Measurements from ENCODE around the gene DSCAM. TPM values are rescaled to one million over a fixed set of nuclear protein-coding genes. Genes with fewer than 3 reads are reported as not detected.

The DSCAM gene
- total RNA-seq, 1 donor from 2014 or later: not detected

DNA sequence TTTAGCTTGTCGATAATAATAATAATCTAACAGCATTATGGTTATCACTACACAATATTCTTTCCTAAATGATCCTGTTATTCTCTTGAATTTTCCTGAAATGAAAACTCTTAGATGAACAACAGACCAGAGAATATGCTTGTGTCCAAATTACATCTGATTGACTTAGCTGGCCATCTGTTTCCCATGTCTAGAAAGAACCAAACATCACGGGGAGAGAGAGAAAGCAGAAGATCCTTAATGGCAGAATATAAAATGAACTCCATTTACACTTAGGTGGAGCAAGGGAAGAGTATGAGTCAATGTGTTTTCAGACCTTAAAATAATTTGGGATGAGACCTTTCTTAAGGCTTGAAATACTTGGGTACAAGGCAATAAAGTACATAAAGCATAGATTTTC lies 162.2 kb downstream of the DSCAM start:
- Mint-ChIP-seq H3K9me3 (peaks cover 3% of the 10 kb centered on the region), H3K4me3 (no peak overlapping the region)

DNA sequence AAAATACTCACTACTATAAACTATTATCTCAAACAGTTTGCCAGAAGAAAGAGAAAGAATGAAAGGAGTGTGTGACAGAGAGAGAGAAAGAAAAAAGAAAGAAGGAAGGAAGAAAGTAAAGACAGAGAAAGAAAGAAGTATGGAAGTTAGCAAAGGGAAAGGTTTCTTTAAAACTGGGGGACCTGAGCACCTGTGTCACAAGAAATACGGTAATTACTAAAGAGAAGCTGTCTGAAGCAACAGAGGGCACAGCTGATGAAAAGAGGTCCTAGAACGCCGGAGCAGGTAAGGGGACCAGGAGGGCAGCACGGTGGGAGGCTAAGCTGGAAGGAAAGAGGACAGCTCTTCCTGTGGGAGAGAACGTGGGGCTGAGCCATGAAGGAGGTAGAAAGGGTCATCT lies 163.6 kb downstream of the DSCAM start:
- Mint-ChIP-seq H3K27me3 (ENCODE audit: insufficient read depth, low read depth) (peaks cover 6% of the 10 kb centered on the region), H3K9me3 (peaks cover 3% of the 10 kb centered on the region), H3K4me3 (no peak overlapping the region), H3K27ac (no peak overlapping the region), H3K36me3 (no peaks in the 10 kb centered on the region), H3K4me1 (peaks cover 27% of the 10 kb centered on the region)
- no peaks in the 10 kb centered on the region for H3K79me2 ChIP-seq (ENCODE audit: low read depth)
- no peaks in the 10 kb centered on the region for H3K36me3 ChIP-seq
- no peak overlapping the region for H3K9ac ChIP-seq
- H3K27me3 ChIP-seq: no peaks in the 10 kb centered on the region
- no peak overlapping the region for H3K4me2 ChIP-seq
- H3K4me1 ChIP-seq: peaks cover 34% of the 10 kb centered on the region
- no peaks in the 10 kb centered on the region for H4K20me1 ChIP-seq (ENCODE audit: low read depth)
- H3K9me3 ChIP-seq (ENCODE audit: low read depth): no peaks in the 10 kb centered on the region
- H2AFZ ChIP-seq (replicated peaks): no peak overlapping the region
- TF ChIP-seq, protein P1, sequence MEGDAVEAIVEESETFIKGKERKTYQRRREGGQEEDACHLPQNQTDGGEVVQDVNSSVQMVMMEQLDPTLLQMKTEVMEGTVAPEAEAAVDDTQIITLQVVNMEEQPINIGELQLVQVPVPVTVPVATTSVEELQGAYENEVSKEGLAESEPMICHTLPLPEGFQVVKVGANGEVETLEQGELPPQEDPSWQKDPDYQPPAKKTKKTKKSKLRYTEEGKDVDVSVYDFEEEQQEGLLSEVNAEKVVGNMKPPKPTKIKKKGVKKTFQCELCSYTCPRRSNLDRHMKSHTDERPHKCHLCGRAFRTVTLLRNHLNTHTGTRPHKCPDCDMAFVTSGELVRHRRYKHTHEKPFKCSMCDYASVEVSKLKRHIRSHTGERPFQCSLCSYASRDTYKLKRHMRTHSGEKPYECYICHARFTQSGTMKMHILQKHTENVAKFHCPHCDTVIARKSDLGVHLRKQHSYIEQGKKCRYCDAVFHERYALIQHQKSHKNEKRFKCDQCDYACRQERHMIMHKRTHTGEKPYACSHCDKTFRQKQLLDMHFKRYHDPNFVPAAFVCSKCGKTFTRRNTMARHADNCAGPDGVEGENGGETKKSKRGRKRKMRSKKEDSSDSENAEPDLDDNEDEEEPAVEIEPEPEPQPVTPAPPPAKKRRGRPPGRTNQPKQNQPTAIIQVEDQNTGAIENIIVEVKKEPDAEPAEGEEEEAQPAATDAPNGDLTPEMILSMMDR (IDR thresholded peaks at IDR 0.05): no peak
- TF ChIP-seq EZH2 (IDR thresholded peaks at IDR 0.05) (no peak), EZH2phosphoT487 (IDR thresholded peaks at IDR 0.05) (no peak)
- H3F3A ChIP-seq (ENCODE audit: low read depth): peaks cover 17% of the 10 kb centered on the region
- DNase-seq (ENCODE audit: low spot score): no peak
- H3K4me3 ChIP-seq: no peak overlapping the region
- H3K27ac ChIP-seq: no peak overlapping the region

More for the DNA sequence above, 162.2 kb downstream of the DSCAM start:
- no peaks in the 10 kb centered on the region for H3K9me3 ChIP-seq (ENCODE audit: low read depth)
- Mint-ChIP-seq H3K4me1 (peaks cover 36% of the 10 kb centered on the region), H3K27me3 (ENCODE audit: insufficient read depth, low read depth) (peaks cover 6% of the 10 kb centered on the region), H3K36me3 (no peaks in the 10 kb centered on the region), H3K27ac (no peak overlapping the region)
- H4K20me1 ChIP-seq (ENCODE audit: low read depth): no peaks in the 10 kb centered on the region
- peaks cover 17% of the 10 kb centered on the region for H3F3A ChIP-seq (ENCODE audit: low read depth)
- H3K4me3 ChIP-seq: no peak overlapping the region
- H3K27me3 ChIP-seq: no peaks in the 10 kb centered on the region
- H3K9ac ChIP-seq: no peak overlapping the region
- no peak for DNase-seq (ENCODE audit: low spot score)
- no peak overlapping the region for H3K4me2 ChIP-seq
- H3K27ac ChIP-seq: no peak overlapping the region
- H2AFZ ChIP-seq (replicated peaks): no peak overlapping the region
- H3K79me2 ChIP-seq (ENCODE audit: low read depth): no peaks in the 10 kb centered on the region
- no peaks in the 10 kb centered on the region for H3K36me3 ChIP-seq
- TF ChIP-seq EZH2 (IDR thresholded peaks at IDR 0.05): no peak
- no peak for TF ChIP-seq EZH2phosphoT487 (IDR thresholded peaks at IDR 0.05)
- TF ChIP-seq, protein P1 (IDR thresholded peaks at IDR 0.05): no peak
- peaks cover 35% of the 10 kb centered on the region for H3K4me1 ChIP-seq

DNA sequence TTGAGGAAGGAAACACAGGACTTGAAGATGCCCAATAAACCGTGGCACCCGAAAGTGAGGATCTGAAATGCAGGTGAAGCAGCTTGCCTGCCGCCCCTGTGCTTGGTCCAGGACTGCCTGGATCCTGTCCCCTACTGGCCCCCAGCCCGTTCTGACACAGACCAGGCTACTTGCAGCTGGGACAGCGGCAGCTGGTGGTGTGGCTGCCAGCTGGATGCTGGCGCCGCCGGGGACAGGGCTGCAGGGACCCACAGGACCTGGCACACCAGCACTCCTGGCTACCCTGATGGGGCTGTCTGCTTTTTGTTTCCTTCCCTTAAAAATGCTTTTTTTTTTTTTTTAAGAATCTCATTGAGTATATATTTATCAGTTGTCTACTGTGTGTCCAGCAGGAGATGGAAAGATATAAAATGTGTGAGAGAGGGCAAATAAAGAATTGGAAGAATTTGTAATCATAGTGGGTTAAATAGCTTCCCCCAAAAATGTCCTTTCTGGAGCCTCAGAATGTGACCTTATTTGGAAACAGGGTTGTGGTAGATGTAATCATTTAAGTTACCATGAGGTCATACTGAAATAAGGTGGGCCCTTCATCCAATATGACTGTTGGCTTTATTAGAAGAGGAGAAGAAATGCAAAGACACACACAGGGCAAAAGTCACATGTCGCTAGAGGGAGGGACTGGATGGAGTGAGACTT lies 165.6 kb downstream of the DSCAM start:
- no peaks in the 10 kb centered on the region for H3K79me2 ChIP-seq (ENCODE audit: low read depth)
- no peak overlapping the region for H3K4me3 ChIP-seq
- Mint-ChIP-seq H3K4me3 (no peak overlapping the region), H3K36me3 (no peaks in the 10 kb centered on the region), H3K4me1 (peaks cover 7% of the 10 kb centered on the region), H3K9me3 (peaks cover 3% of the 10 kb centered on the region), H3K27me3 (ENCODE audit: insufficient read depth, low read depth) (peaks cover 6% of the 10 kb centered on the region), H3K27ac (no peak overlapping the region)
- H3K4me1 ChIP-seq: peaks cover 13% of the 10 kb centered on the region
- no peak overlapping the region for H2AFZ ChIP-seq (replicated peaks)
- H3K4me2 ChIP-seq: no peak overlapping the region
- no peaks in the 10 kb centered on the region for H3K36me3 ChIP-seq
- H3F3A ChIP-seq (ENCODE audit: low read depth): peaks cover 2% of the 10 kb centered on the region
- H3K9ac ChIP-seq: no peak overlapping the region
- H4K20me1 ChIP-seq (ENCODE audit: low read depth): no peaks in the 10 kb centered on the region
- DNase-seq (ENCODE audit: low spot score): no peak
- no peaks in the 10 kb centered on the region for H3K9me3 ChIP-seq (ENCODE audit: low read depth)
- no peak for TF ChIP-seq EZH2 (IDR thresholded peaks at IDR 0.05)
- TF ChIP-seq EZH2phosphoT487 (IDR thresholded peaks at IDR 0.05): no peak
- TF ChIP-seq, protein P1 (IDR thresholded peaks at IDR 0.05): no peak
- no peaks in the 10 kb centered on the region for H3K27me3 ChIP-seq
- no peak overlapping the region for H3K27ac ChIP-seq
